Spleen (tissue), 11 donors: Measurements from ENCODE around the gene TMEM141. TPM values are rescaled to one million over a fixed set of nuclear protein-coding genes. Genes with fewer than 3 reads are reported as not detected.

Source experiments
- DNase-seq: peaks from one replicate; pipeline ENCODE4 v3.0.0-alpha.2; 2020
- H3K27ac ChIP-seq, 8 donors: fragments of 200-600 bp; sonication (generic) in 7 of 8; 1 replicate in 4 of 8; 2 replicates in 4 of 8; pipeline versions ENCODE4 v1.5.0 to v1.8.0; 2016 to 2021; ENCODE audit warnings: inconsistent platforms in 4 of 8, mild to moderate bottlenecking in 4 of 8, moderate library complexity in 1 of 8
- H3K27me3 ChIP-seq, 7 donors: fragments of 200-600 bp; sonication (generic) in 6 of 7; replicated peaks in 1 of 7; 1 replicate in 4 of 7; 2 replicates in 3 of 7; pipeline versions ENCODE4 v1.5.0 to v1.8.0; 2016 to 2021; ENCODE audit warnings: inconsistent platforms in 3 of 7, mild to moderate bottlenecking in 1 of 7
- H3K36me3 ChIP-seq, 6 donors: fragments of 200-600 bp; sonication (generic) in 5 of 6; 1 replicate in 4 of 6; 2 replicates in 2 of 6; pipeline versions ENCODE4 v1.5.0 to v1.8.0; 2016 to 2021; ENCODE audit warnings: inconsistent platforms in 2 of 6
- H3K4me1 ChIP-seq, 6 donors: fragments of 200-600 bp; sonication (generic) in 5 of 6; 1 replicate in 3 of 6; 2 replicates in 3 of 6; pipeline versions ENCODE4 v1.5.0 to v1.8.0; 2016 to 2021; ENCODE audit warnings: inconsistent platforms in 3 of 6
- H3K4me3 ChIP-seq, 8 donors: fragments of 200-600 bp; sonication (generic) in 7 of 8; 1 replicate in 4 of 8; 2 replicates in 4 of 8; pipeline versions ENCODE4 v1.5.0 to v1.8.0; 2016 to 2021; ENCODE audit warnings: inconsistent platforms in 4 of 8, mild to moderate bottlenecking in 4 of 8, moderate library complexity in 2 of 8
- H3K9me3 ChIP-seq, 8 donors: fragments of 200-600 bp; sonication (generic) in 7 of 8; 1 replicate in 4 of 8; 2 replicates in 4 of 8; pipeline versions ENCODE4 v1.5.0 to v1.8.0; 2016 to 2021; ENCODE audit warnings: inconsistent platforms in 4 of 8
- CTCF ChIP-seq, 11 experiments: fragments of 200-600 bp in 7 of 11; fragments of 450-650 bp in 4 of 11; sonication (generic) in 4 of 11; IDR thresholded peaks in 8 of 11; conservative IDR thresholded peaks in 3 of 11; 1 replicate in 7 of 11; 2 replicates in 4 of 11; pipeline versions ENCODE4 v1.4.0 to v1.8.0; 2016 to 2021; ENCODE audit warnings: antibody characterized with exemption in 11 of 11, inconsistent platforms in 4 of 11, mild to moderate bottlenecking in 1 of 11
- POLR2A ChIP-seq, 3 donors: fragments of 450-650 bp; IDR thresholded peaks; one replicate each; pipeline ENCODE4 v1.5.1; 2017; ENCODE audit warnings: antibody characterized with exemption in 3 of 3, mild to moderate bottlenecking in 1 of 3
- POLR2AphosphoS5 ChIP-seq, 3 donors: sonication (generic); formaldehyde crosslinking; IDR thresholded peaks; one replicate each; pipeline ENCODE4 v1.5.1; 2017; ENCODE audit warnings: antibody characterized with exemption in 3 of 3
- WGBS, 5 donors: extraction: QIAGEN DNeasy Blood & Tissue Kit in 3 of 5; methylation state at CpG; one replicate each; pipeline versions ENCODE4 v1.1.5 to v1.1.7; 2013 to 2018; 5-methylcytosine and 5-hydroxymethylcytosine counted together
- intact Hi-C: fragments of 100-400 bp; cut with DNase I; formaldehyde crosslinking; loops from one replicate; pipeline ENCODE4 v1.15.0; 2023; ENCODE audit warnings: low total_unique reads
- polyA plus RNA-seq, 3 donors: library from polyadenylated mRNA; stranded (reverse); fragments of 200-250 nt; gene quantifications; one replicate each; pipeline ENCODE4 v1.2.1, GENCODE V29; 2013
- total RNA-seq, 7 donors: library from RNA; depleted of rRNA in 3 of 7; stranded (reverse); fragments of >200 nt in 3 of 7; fragmentation: NEBNext Ultra II Directional in 4 of 7; extraction: Animal tissue kit (Norgen Biotek cat#: 25700) in 4 of 7; gene quantifications; one replicate each; pipeline versions ENCODE4 v1.1.0 to v1.2.1, GENCODE V29; 2016 to 2021
- donor health status: healthy with polysubstance abuse.
- donor health status: DM: no; HTN: no; CAD: no; lungs with moderate emphysema.
- donor health status: DM: no; HTN: no; CAD: no.
- donor health status: Bipolar disorder and iron deficiency.
- donor health status: healthy.
- donor health status: DM: no; HTN: no; CAD: no.
- donor health status: DM: yes; HTN: yes; CAD: no.

The TMEM141 gene
- total and polyA plus RNA-seq, 10 donors: 32.1 to 92.8 (median 45.7) TPM

- whole genome bisulfite sequencing, 5 donors: 84 to 93% (median 88%) methylated on average over 8 to 24 of the region's 24 CpGs
- intact Hi-C loops: no loop called here
- TF ChIP-seq POLR2AphosphoS5 (IDR thresholded peaks at IDR 0.05) (no peak), CTCF (IDR thresholded peaks at IDR 0.05 in 8 of 11, conservative IDR thresholded peaks at IDR 0.05 in 3 of 11) (no peak), POLR2A (IDR thresholded peaks at IDR 0.05) (no peak)
These were observed 35.8 kb downstream of the TMEM141 start for GRCh38 chr9:136826703-136827582.

GRCh38 chr9:136827794-136828473 lies 36.8 kb downstream of the TMEM141 start:
- peak; percentile 63 for DNase-seq
- TF ChIP-seq POLR2A (IDR thresholded peaks at IDR 0.05): no peak
- TF ChIP-seq POLR2AphosphoS5 (IDR thresholded peaks at IDR 0.05): no peak
- TF ChIP-seq CTCF (IDR thresholded peaks at IDR 0.05 in 8 of 11, conservative IDR thresholded peaks at IDR 0.05 in 3 of 11): no peak
- 94 to 95% (median 94%) methylated on average over 14 of the region's 14 CpGs for WGBS, 5 donors
- H3K4me1 ChIP-seq: peaks cover 0 to 8% (median 0%) of the 10 kb centered on the region in 6 donors
- peaks cover 0 to 100% (median 87%) of the 10 kb centered on the region in 6 donors for H3K36me3 ChIP-seq
- no peak overlapping the region for H3K27ac ChIP-seq
- no peaks in the 10 kb centered on the region for H3K9me3 ChIP-seq
- H3K4me3 ChIP-seq: no peak overlapping the region
- no peaks in the 10 kb centered on the region for H3K27me3 ChIP-seq
- intact Hi-C loops: no loop called here

More at GRCh38 chr9:136826703-136827582, 35.8 kb downstream of the TMEM141 start:
- H3K36me3 ChIP-seq: peaks cover 0 to 90% (median 79%) of the 10 kb centered on the region in 6 donors
- peak; percentile 62 for DNase-seq
- H3K4me3 ChIP-seq: no peak overlapping the region
- H3K27ac ChIP-seq: no peak overlapping the region
- H3K4me1 ChIP-seq: peaks cover 0 to 13% (median 3%) of the 10 kb centered on the region in 6 donors
- H3K9me3 ChIP-seq: no peaks in the 10 kb centered on the region
- no peaks in the 10 kb centered on the region for H3K27me3 ChIP-seq

GRCh38 chr9:136828474-136829140 lies 37.5 kb downstream of the TMEM141 start:
- WGBS, 5 donors: 95 to 97% (median 96%) methylated on average over 25 to 31 of the region's 31 CpGs
- Histone ChIP-seq H3K4me3 (no peak overlapping the region), H3K27ac (no peak overlapping the region), H3K9me3 (no peaks in the 10 kb centered on the region), H3K27me3 (no peaks in the 10 kb centered on the region), H3K4me1 (peaks cover 0 to 8% (median 0%) of the 10 kb centered on the region in 6 donors), H3K36me3 (peaks cover 0 to 100% (median 82%) of the 10 kb centered on the region in 6 donors)
- TF ChIP-seq CTCF (IDR thresholded peaks at IDR 0.05 in 8 of 11, conservative IDR thresholded peaks at IDR 0.05 in 3 of 11) (no peak), POLR2A (IDR thresholded peaks at IDR 0.05) (no peak), POLR2AphosphoS5 (IDR thresholded peaks at IDR 0.05) (peak in 1 of 3 donors; percentile 22)
- intact Hi-C loops: no loop called here
- no peak for DNase-seq
